ENCODE data around the gene USP32.
"Not testable (repeated sequence)": the region's sequence is repeated elsewhere in the genome, so short reads cannot be mapped to it uniquely, and the experiment has no call there.

USP32 gene

GRCh38 chr17:60231234-60231633 lies 160.7 kb downstream of the USP32 start:
- peak; percentile 10 for DNase-seq (ENCODE audit: low spot score)
- peak; percentile 48 for TF ChIP-seq CTCF (IDR thresholded peaks at IDR 0.05; ENCODE audit: extremely low read depth, insufficient read depth, missing control alignments)
- in situ Hi-C loops (cut with MboI; ENCODE audit: low pct_unique_long_range_greater_than_20kb, low sequenced_read_pairs, unreplicated experiment) = no loop called here

GRCh38 chr17:60230358-60230757 lies 161.6 kb downstream of the USP32 start:
- DNase-seq (ENCODE audit: low spot score) = no peak
- in situ Hi-C loops (cut with MboI; ENCODE audit: low pct_unique_long_range_greater_than_20kb, low sequenced_read_pairs, unreplicated experiment) = no loop called here
- TF ChIP-seq CTCF (IDR thresholded peaks at IDR 0.05; ENCODE audit: extremely low read depth, insufficient read depth, missing control alignments) = no peak

- no peak for TF ChIP-seq CTCF (IDR thresholded peaks at IDR 0.05; ENCODE audit: extremely low read depth, insufficient read depth, missing control alignments)
- in situ Hi-C loops (cut with MboI; ENCODE audit: low pct_unique_long_range_greater_than_20kb, low sequenced_read_pairs, unreplicated experiment) = no loop called here
- DNase-seq (ENCODE audit: low spot score) = no peak
These were observed 162.6 kb downstream of the USP32 start for GRCh38 chr17:60229188-60229802.

- in situ Hi-C loops (cut with MboI; ENCODE audit: low pct_unique_long_range_greater_than_20kb, low sequenced_read_pairs, unreplicated experiment); DNase-seq (ENCODE audit: low spot score): not testable (repeated sequence)
These were observed 164.7 kb downstream of the USP32 start for GRCh38 chr17:60227276-60227675.

GRCh38 chr17:60224064-60224463 lies 167.9 kb downstream of the USP32 start:
- DNase-seq (ENCODE audit: low spot score) = no peak
- TF ChIP-seq CTCF (IDR thresholded peaks at IDR 0.05; ENCODE audit: extremely low read depth, insufficient read depth, missing control alignments) = no peak
- in situ Hi-C loops (cut with MboI; ENCODE audit: low pct_unique_long_range_greater_than_20kb, low sequenced_read_pairs, unreplicated experiment) = no loop called here

- no peak for DNase-seq (ENCODE audit: low spot score)
- in situ Hi-C loops (cut with MboI; ENCODE audit: low pct_unique_long_range_greater_than_20kb, low sequenced_read_pairs, unreplicated experiment) = no loop called here
- no peak for TF ChIP-seq CTCF (IDR thresholded peaks at IDR 0.05; ENCODE audit: extremely low read depth, insufficient read depth, missing control alignments)
These were observed 168.5 kb downstream of the USP32 start for GRCh38 chr17:60223456-60223855.

GRCh38 chr17:60218774-60219173 lies 173.2 kb downstream of the USP32 start:
- in situ Hi-C loops (cut with MboI; ENCODE audit: low pct_unique_long_range_greater_than_20kb, low sequenced_read_pairs, unreplicated experiment); DNase-seq (ENCODE audit: low spot score): not testable (repeated sequence)

- DNase-seq (ENCODE audit: low spot score); in situ Hi-C loops (cut with MboI; ENCODE audit: low pct_unique_long_range_greater_than_20kb, low sequenced_read_pairs, unreplicated experiment): not testable (repeated sequence)
These were observed 176.0 kb downstream of the USP32 start for GRCh38 chr17:60215895-60216294.

- DNase-seq (ENCODE audit: low spot score); in situ Hi-C loops (cut with MboI; ENCODE audit: low pct_unique_long_range_greater_than_20kb, low sequenced_read_pairs, unreplicated experiment): not testable (repeated sequence)
These were observed 180.7 kb downstream of the USP32 start for GRCh38 chr17:60211282-60211681.

- in situ Hi-C loops (cut with MboI; ENCODE audit: low pct_unique_long_range_greater_than_20kb, low sequenced_read_pairs, unreplicated experiment); DNase-seq (ENCODE audit: low spot score): not testable (repeated sequence)
These were observed 183.6 kb downstream of the USP32 start for GRCh38 chr17:60208302-60208701.

GRCh38 chr17:60205782-60206181 lies 186.2 kb downstream of the USP32 start:
- in situ Hi-C loops (cut with MboI; ENCODE audit: low pct_unique_long_range_greater_than_20kb, low sequenced_read_pairs, unreplicated experiment); DNase-seq (ENCODE audit: low spot score): not testable (repeated sequence)

GRCh38 chr17:60198630-60199029 lies 193.3 kb downstream of the USP32 start:
- not testable (repeated sequence) for DNase-seq (ENCODE audit: low spot score)

More at GRCh38 chr17:60198630-60199029, 193.3 kb downstream of the USP32 start:
- in situ Hi-C loops (cut with MboI; ENCODE audit: low pct_unique_long_range_greater_than_20kb, low sequenced_read_pairs, unreplicated experiment) = not testable (repeated sequence)

All from GM13977 (cell line).